ENCODE measurements around the gene NDUFS6. TPM values are rescaled to one million over a fixed set of nuclear protein-coding genes. Genes with fewer than 3 reads are reported as not detected.

NDUFS6 gene
- total RNA-seq, 4 donors from 2014 or later: 26.5 to 36.9 (median 34.5) TPM

DNA sequence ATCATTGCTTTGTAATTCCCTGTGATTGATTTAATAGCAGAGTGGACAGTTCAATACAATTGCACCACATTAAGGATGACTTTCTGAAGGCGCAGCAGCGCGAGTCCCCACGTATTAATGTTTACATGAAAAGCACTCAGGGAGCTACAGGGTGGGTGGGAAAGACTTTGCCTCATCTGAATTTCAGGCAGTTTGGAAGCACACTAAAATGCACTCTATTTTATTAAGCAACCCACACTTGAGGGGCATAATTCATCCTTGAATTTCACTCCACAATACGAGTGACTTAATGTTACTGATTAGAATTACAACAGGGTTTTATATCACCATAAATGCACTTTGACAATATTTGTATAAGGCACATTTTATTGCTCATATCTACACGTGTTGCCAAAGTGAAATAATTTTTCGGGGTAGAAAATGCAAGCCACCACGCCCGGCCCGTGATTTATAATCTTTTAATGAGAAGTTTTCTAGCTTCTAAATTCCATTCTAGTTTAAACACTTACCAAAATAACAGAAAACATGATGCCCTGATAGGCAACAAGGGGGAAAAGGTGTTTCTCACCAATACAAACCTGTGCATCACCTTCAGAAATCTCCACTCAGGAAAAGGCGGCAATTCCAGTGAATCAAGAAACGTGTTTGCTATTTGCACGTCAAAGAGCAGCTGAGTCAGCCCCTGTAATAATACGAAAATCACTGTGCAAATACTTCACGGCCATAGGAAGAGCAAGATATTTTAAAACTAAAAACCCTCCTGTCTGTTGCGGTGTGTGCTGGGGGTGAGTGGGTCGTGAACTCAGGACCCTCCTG is 41.0 kb downstream of the NDUFS6 start:
- TF ChIP-seq, protein P1, sequence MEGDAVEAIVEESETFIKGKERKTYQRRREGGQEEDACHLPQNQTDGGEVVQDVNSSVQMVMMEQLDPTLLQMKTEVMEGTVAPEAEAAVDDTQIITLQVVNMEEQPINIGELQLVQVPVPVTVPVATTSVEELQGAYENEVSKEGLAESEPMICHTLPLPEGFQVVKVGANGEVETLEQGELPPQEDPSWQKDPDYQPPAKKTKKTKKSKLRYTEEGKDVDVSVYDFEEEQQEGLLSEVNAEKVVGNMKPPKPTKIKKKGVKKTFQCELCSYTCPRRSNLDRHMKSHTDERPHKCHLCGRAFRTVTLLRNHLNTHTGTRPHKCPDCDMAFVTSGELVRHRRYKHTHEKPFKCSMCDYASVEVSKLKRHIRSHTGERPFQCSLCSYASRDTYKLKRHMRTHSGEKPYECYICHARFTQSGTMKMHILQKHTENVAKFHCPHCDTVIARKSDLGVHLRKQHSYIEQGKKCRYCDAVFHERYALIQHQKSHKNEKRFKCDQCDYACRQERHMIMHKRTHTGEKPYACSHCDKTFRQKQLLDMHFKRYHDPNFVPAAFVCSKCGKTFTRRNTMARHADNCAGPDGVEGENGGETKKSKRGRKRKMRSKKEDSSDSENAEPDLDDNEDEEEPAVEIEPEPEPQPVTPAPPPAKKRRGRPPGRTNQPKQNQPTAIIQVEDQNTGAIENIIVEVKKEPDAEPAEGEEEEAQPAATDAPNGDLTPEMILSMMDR (IDR thresholded peaks at IDR 0.05; ENCODE audit: low read depth): no peak

DNA sequence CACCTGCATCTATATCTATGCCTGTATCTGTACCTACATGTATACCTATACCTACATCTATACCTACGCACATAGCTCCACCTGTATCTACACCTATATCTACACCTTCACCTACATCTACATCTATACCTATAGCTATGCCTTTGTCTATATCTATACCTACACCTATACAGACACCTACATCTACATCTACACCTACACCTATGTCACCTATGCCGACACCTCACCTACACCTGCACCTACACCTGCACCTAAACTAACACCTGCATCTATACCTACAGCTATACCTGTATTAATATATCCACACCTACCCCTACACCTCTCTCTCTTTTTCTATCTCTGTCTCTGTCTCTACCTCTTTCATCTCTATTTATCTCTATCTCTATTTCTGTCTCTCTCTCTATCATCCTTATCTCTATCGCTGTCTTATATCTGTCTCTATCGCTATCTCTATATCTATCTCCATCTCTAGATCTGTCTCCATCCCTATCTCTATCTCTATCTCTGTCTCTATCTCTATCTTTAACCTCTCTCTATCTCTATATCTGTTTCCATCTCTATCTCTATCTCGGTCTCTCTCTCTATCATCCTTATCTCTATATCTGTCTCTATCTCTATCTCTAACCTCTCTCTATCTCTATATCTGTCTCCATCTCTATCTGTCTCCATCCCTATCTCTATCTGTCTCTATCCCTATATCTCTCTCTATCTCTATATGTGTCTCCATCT is 43.7 kb downstream of the NDUFS6 start:
- TF ChIP-seq, protein P1 (IDR thresholded peaks at IDR 0.05; ENCODE audit: low read depth): no peak

DNA sequence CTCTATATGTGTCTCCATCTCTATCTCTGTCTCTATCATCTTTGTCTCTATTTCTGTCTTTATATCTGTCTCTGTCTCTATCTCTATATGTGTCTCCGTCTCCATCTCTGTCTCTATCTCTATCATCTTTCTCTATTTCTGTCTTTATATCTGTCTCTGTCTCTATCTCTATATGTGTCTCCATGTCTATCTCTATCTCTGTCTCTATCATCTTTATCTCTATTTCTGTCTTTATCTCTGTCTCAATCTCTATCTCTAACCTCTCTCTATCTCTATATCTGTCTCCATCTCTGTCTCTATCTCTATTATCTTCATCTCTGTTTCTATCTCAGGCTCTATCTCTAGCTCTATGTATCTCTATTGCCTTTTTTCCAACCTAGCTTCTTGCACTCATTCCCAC is 44.5 kb downstream of the NDUFS6 start:
- TF ChIP-seq, protein P1 (IDR thresholded peaks at IDR 0.05; ENCODE audit: low read depth): no peak

DNA sequence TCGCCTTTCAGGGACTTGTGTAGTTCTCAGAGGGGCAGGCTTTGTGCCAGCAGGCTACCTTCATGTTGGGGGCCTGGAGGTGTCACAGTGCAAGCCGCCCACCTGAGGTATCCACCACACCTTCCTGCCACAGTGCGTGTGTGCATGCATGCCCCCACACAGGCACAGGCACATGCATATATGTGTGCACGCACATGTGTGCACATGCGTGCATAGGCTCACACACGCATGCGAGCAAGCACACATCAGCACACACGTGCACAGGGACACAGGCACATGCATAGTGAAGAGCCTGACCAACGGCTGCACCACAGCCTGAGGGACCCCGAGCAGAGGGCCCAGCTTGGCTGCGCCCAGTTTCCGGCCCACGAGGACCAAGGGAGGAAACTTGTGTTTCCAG is 45.4 kb downstream of the NDUFS6 start:
- TF ChIP-seq, protein P1 (IDR thresholded peaks at IDR 0.05; ENCODE audit: low read depth): no peak

DNA sequence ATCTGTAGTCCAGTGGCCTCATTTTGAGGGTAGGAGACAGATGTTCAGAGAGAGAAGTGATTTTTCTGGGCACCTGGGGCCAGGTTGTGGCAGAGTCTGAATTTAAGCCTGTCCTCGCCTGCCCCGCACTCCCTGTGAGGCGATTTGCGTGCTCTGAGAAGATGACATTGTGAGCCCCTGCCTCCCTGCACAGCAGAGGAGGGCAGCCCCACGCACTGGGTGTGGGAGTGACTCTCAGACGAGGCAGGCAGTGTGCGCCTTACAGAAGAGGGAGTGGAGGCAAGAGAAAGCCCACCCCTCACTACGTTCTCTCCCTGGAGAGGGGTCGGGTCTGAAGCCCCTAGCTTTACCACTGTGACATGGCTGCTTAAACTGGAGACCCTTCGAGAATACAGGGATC is 45.8 kb downstream of the NDUFS6 start:
- TF ChIP-seq, protein P1 (IDR thresholded peaks at IDR 0.05; ENCODE audit: low read depth): no peak

DNA sequence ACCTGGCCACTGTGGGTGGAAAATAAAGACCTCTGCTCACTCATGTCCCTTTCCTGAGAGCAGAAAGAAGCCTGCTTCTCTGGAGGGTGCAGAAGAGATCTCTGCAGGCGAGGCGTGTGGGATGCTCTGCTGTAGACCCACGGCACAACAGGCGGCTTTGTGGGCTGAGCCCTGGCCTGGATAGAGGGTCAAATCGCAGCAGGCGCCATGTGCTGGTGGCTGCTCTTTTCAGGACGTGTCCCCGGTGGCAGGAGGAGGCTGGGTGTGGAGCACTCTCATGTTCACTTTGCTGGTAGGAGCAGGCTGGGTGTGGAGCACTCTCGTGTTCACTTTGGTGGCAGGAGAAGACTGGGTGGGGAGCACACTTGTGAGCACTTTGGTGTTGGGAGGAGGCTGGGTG is 46.4 kb downstream of the NDUFS6 start:
- TF ChIP-seq, protein P1 (IDR thresholded peaks at IDR 0.05; ENCODE audit: low read depth): no peak
